GM19193 (cell line): ENCODE measurements around the gene ABHD5.

ENCODE experiments used
- POLR2A ChIP-seq: IDR thresholded peaks from 4 replicates; pipeline ENCODE4 v1.6.1; 2011; ENCODE audit not compliant: insufficient read depth, insufficient read length; ENCODE audit errors: extremely low read depth

ABHD5 gene

GRCh38 chr3:43733459-43734384, 43.0 kb downstream of the ABHD5 start:
- no peak for TF ChIP-seq POLR2A

DNA sequence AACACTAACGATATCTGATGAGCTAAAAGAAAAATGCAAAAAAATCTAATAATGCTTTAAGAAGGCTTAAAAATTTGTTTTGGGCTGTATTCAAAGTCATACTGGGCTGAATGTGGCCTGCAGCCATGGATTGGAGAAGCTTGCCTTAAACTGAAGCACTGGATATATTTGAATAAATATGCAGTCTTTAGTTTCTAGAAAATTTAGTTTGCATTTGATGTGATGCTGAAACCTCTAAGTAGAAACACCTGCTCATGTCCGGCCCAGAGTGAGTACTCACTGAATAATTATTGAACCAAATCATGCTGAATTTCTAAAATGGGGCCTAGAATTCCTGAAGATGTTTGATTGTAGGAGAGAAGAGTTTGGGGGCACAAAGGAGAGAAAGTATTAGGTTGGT, 43.9 kb downstream of the ABHD5 start:
- TF ChIP-seq POLR2A = no peak

DNA sequence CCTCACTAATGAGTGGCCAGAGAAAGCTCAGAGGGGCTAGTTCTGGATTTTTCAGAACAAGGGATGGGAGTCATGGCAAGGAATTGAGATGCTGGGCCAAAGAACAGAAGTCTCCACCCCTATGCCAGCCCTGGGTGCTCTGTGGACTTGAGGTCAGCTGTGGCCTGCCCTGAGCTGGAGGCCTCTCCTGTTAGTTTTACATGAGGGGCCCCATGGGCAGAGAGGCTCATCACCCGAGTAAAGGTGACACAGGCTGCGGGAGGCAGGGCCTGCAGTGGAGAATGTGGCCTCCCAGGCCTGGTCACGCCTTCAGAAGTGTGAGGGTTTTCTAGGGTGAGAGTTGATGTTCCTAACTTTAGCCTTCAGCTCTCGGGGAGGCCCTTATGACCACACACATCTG, 44.9 kb downstream of the ABHD5 start:
- TF ChIP-seq POLR2A = no peak

GRCh38 chr3:43736558-43737440, 46.1 kb downstream of the ABHD5 start:
- no peak for TF ChIP-seq POLR2A

GRCh38 chr3:43738305-43738704, 47.6 kb downstream of the ABHD5 start:
- no peak for TF ChIP-seq POLR2A

- TF ChIP-seq POLR2A = no peak
Measured at GRCh38 chr3:43742920-43743319, 52.2 kb downstream of the ABHD5 start.

- TF ChIP-seq POLR2A = no peak
Measured at GRCh38 chr3:43747641-43748040, 56.9 kb downstream of the ABHD5 start.

- TF ChIP-seq POLR2A = no peak
Measured at GRCh38 chr3:43748179-43748578, 57.4 kb downstream of the ABHD5 start.

DNA sequence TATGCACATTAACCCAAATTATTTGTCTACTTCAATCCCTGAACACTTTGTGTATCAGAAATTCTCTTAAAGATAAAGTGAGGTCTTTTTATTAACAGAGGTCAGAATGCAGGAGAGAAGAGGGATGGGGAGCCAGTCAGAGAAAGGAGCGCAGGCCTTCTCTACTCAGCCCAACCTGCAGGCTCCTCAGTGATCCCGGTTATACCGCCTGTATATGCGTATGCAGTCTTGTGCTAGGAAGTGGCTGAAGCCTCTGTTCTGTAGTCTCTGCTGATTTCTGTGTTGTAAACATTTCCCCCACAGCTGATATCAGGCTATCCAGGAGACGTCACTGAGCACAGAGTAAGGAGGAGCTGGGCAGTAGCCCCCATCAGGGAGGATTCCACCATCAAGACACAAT, 57.9 kb downstream of the ABHD5 start:
- no peak for TF ChIP-seq POLR2A

DNA sequence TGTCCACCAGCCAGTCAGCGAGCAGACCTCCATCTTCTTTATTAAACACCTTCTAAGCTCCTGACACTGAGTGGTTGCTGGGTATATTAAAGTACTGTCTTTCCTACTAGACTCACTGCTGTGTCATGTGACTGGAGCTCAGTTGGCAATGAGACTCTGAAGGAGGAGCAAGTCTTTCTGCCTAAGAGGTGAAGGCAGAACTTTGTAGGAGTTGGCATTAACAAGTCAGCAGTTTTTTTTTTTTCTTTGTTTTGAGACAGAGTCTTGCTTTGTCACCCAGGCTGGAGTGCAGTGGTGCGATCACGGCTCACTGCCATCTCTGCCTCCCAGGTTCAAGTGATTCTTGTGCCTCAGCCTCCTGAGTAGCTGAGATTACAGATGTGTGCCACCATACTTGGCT, 62.2 kb downstream of the ABHD5 start:
- no peak for TF ChIP-seq POLR2A

- TF ChIP-seq POLR2A = no peak
Measured at GRCh38 chr3:43753741-43754715, 63.3 kb downstream of the ABHD5 start.

GRCh38 chr3:43755516-43756200, 64.9 kb downstream of the ABHD5 start:
- no peak for TF ChIP-seq POLR2A

DNA sequence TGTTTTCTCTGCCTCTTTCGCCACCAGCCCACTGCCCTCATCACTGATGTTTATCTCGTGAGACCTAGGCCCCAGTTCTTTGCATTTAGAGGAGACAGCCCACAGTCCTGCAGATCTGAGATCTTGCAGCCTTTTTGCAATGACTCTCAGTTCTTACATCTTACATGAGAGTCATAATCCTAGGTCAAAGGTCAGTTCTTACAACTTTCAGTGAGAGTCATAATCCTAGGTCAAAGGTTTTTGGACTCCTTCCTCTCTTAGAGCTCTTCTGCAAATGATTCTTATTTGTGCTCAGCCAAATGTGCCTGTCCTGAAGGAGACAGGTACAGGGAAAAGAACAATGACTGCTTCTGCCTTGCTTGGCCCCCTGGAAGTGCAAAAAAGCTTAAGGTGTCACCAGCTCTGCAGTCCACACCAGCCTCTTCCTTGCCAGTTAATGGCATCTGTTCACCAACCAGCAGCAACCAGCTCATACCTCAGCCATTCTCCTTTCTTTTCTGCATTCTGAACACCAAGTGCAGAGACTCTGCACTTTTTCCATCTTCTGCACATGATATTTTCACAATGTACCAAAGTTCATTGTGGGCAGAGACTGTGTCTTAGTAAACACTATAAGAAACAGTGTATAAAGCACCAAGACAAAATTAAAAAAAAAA, 67.1 kb downstream of the ABHD5 start:
- TF ChIP-seq POLR2A = no peak
